HepG2 (cell line): ENCODE measurements around the gene TSNAXIP1. TPM values are rescaled to one million over a fixed set of nuclear protein-coding genes. Genes with fewer than 3 reads are reported as not detected.

Experiments used
- ARNT2 ChIP-seq: sonication (generic); formaldehyde crosslinking; IDR thresholded peaks from 2 replicates; pipeline ENCODE4 v1.8.0; 2022; ENCODE audit warnings: mild to moderate bottlenecking, low read depth, missing genetic modification reagents, moderate library complexity
- ATRX ChIP-seq: sonication (generic); formaldehyde crosslinking; IDR thresholded peaks from 2 replicates; pipeline ENCODE4 v1.4.0; 2020; ENCODE audit warnings: missing genetic modification reagents, borderline replicate concordance
- DMAP1 ChIP-seq: IDR thresholded peaks from 2 replicates; pipeline ENCODE4 v1.6.1; 2016
- LBX2 ChIP-seq: sonication (generic); formaldehyde crosslinking; IDR thresholded peaks from 2 replicates; pipeline ENCODE4 v1.5.0; 2020; ENCODE audit warnings: missing genetic modification reagents, mild to moderate bottlenecking, borderline replicate concordance
- NFE2 ChIP-seq: sonication (generic); formaldehyde crosslinking; IDR thresholded peaks from 2 replicates; pipeline ENCODE4 v1.4.0; 2020; ENCODE audit warnings: missing genetic modification reagents
- NFYC ChIP-seq: IDR thresholded peaks from 2 replicates; pipeline ENCODE4 v1.6.1; 2016; ENCODE audit warnings: missing genetic modification reagents, missing compliant biosample characterization
- RBFOX2 ChIP-seq: fragments of 200-400 bp; formaldehyde crosslinking; IDR thresholded peaks from 2 replicates; pipeline ENCODE4 v1.6.1; 2017; ENCODE audit warnings: low read depth, mild to moderate bottlenecking, low read length
- SALL1 ChIP-seq: sonication (generic); formaldehyde crosslinking; IDR thresholded peaks from 2 replicates; pipeline ENCODE4 v1.8.0; 2022; ENCODE audit warnings: mild to moderate bottlenecking, missing genetic modification reagents
- SP5 ChIP-seq: IDR thresholded peaks from 2 replicates; pipeline ENCODE4 v1.6.1; 2016; ENCODE audit warnings: low read depth, borderline replicate concordance
- STAG1 ChIP-seq: sonication (generic); formaldehyde crosslinking; IDR thresholded peaks from 2 replicates; pipeline ENCODE4 v1.4.0; 2020; ENCODE audit warnings: missing genetic modification reagents
- SUZ12 ChIP-seq: fragments of 150-350 bp; IDR thresholded peaks from 2 replicates; pipeline ENCODE4 v1.6.1; 2014; ENCODE audit warnings: low read depth, low read length
- TOE1 ChIP-seq: sonication (generic); formaldehyde crosslinking; IDR thresholded peaks from 2 replicates; pipeline ENCODE4 v1.4.0; 2020; ENCODE audit warnings: mild to moderate bottlenecking, missing genetic modification reagents
- YY1 ChIP-seq: IDR thresholded peaks from 2 replicates; pipeline ENCODE4 v1.6.1; 2011; ENCODE audit warnings: low read length, low read depth, moderate library complexity, mild to moderate bottlenecking; ENCODE audit not compliant: insufficient read depth, insufficient replicate concordance
- ZNF234 ChIP-seq: sonication (generic); formaldehyde crosslinking; conservative IDR thresholded peaks from 2 replicates; pipeline ENCODE4 v1.5.1; 2020; ENCODE audit warnings: mild to moderate bottlenecking, missing genetic modification reagents
- ZNF577 ChIP-seq: sonication (generic); formaldehyde crosslinking; IDR thresholded peaks from 2 replicates; pipeline ENCODE4 v1.4.0; 2020; ENCODE audit warnings: mild to moderate bottlenecking, low read depth, missing genetic modification reagents, borderline replicate concordance
- ZNF644 ChIP-seq: IDR thresholded peaks from 2 replicates; pipeline ENCODE4 v1.6.1; 2016; ENCODE audit warnings: low read depth
- ZNF724P ChIP-seq: sonication (generic); formaldehyde crosslinking; IDR thresholded peaks from 2 replicates; pipeline ENCODE4 v1.8.0; 2022; ENCODE audit warnings: missing genetic modification reagents, borderline replicate concordance
- ZNF800 ChIP-seq: sonication (generic); formaldehyde crosslinking; IDR thresholded peaks from 2 replicates; pipeline ENCODE4 v1.4.0; 2020; ENCODE audit warnings: missing genetic modification reagents
- polyA plus RNA-seq, 8 experiments: library from polyadenylated mRNA; depleted of rRNA in 3 of 8; stranded (reverse) in 7 of 8; unstranded in 1 of 8; fragments of >200 nt; fragmentation: Illumina TruSeq in 4 of 8; extraction: Trizol in 4 of 8; gene quantifications; 2 replicates each; pipeline versions ENCODE4 v1.2.1 to v1.2.3, GENCODE V29; 2011 to 2016; ENCODE audit warnings: low read depth in 4 of 8, missing spikeins in 1 of 8, mixed read lengths in 1 of 8; ENCODE audit not compliant: insufficient read depth in 1 of 8
- total RNA-seq, 5 experiments: library from RNA; depleted of rRNA; stranded (reverse); fragments of >200 nt; fragmentation: Illumina TruSeq; extraction: Trizol; gene quantifications; 2 replicates each; pipeline ENCODE4 v1.2.3, GENCODE V29; 2016; ENCODE audit warnings: low read depth in 1 of 5
- TF ChIP-seq, protein P1 (sequence below): sonication (generic); formaldehyde crosslinking; conservative IDR thresholded peaks from 2 replicates; pipeline ENCODE4 v1.5.0; 2020; ENCODE audit warnings: missing genetic modification reagents

Gene TSNAXIP1
- total and polyA plus RNA-seq, 2 of the 13 experiments (the other 11 are each of a cell fraction or from before 2014, with no cell fraction given): 0.37 to 0.86 TPM

- TF ChIP-seq, protein P1, sequence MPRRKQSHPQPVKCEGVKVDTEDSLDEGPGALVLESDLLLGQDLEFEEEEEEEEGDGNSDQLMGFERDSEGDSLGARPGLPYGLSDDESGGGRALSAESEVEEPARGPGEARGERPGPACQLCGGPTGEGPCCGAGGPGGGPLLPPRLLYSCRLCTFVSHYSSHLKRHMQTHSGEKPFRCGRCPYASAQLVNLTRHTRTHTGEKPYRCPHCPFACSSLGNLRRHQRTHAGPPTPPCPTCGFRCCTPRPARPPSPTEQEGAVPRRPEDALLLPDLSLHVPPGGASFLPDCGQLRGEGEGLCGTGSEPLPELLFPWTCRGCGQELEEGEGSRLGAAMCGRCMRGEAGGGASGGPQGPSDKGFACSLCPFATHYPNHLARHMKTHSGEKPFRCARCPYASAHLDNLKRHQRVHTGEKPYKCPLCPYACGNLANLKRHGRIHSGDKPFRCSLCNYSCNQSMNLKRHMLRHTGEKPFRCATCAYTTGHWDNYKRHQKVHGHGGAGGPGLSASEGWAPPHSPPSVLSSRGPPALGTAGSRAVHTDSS (CRISPR knock-in tag): no peak
- TF ChIP-seq SALL1 (CRISPR knock-in tag): peak; percentile 36; the same call in 1 of the 2 replicates
- no peak for TF ChIP-seq ZNF644 (CRISPR knock-in tag)
- no peak for TF ChIP-seq TOE1 (CRISPR knock-in tag)
- no peak for TF ChIP-seq RBFOX2
- TF ChIP-seq ZNF724P (CRISPR knock-in tag): 0 out of 2 replicates have a peak, but pooled peaks have one; percentile 27
- no peak for TF ChIP-seq ZNF234 (CRISPR knock-in tag)
- TF ChIP-seq DMAP1 (CRISPR knock-in tag): no peak
- no peak for TF ChIP-seq NFE2
- no peak for TF ChIP-seq ZNF577 (CRISPR knock-in tag)
- TF ChIP-seq YY1: no peak
- no peak; the same call in 1 of the 2 replicates for TF ChIP-seq ZNF800
- 0 out of 2 replicates have a peak, but pooled peaks have one; percentile 31 for TF ChIP-seq ATRX (CRISPR knock-in tag)
- peak; percentile 30 for TF ChIP-seq STAG1
- TF ChIP-seq SP5 (CRISPR knock-in tag): no peak
- no peak for TF ChIP-seq LBX2
- no peak for TF ChIP-seq ARNT2
- TF ChIP-seq SUZ12: no peak
- no peak for TF ChIP-seq NFYC
Observed at GRCh38 chr16:67807148-67807682, 526 bp downstream of the TSNAXIP1 start (continued).
